GM23338 (cell line): Measurements from ENCODE around the gene LRIG1.

Experiments
- CREB1 ChIP-seq: fragments of 250-450 bp; sonication (Bioruptor Pico); IDR thresholded peaks from 2 replicates; pipeline ENCODE4 v1.5.0; 2020; ENCODE audit warnings: low read depth, mild to moderate bottlenecking, moderate library complexity
- EZH2 ChIP-seq: fragments of 200-600 bp; sonication (generic); IDR thresholded peaks from one replicate; pipeline ENCODE4 v1.8.0; 2017; ENCODE audit warnings: antibody characterized with exemption, mild to moderate bottlenecking, low read depth; ENCODE audit not compliant: unreplicated experiment
- EZH2phosphoT487 ChIP-seq: fragments of 200-600 bp; sonication (generic); IDR thresholded peaks from one replicate; pipeline ENCODE4 v1.8.1; 2018; ENCODE audit warnings: antibody characterized with exemption; ENCODE audit not compliant: unreplicated experiment
- JUNB ChIP-seq: IDR thresholded peaks from one replicate; pipeline ENCODE4 v1.6.1; 2016; ENCODE audit warnings: antibody characterized with exemption; ENCODE audit not compliant: unreplicated experiment
- NANOG ChIP-seq: IDR thresholded peaks from 2 replicates; pipeline ENCODE4 v1.6.1; 2016; ENCODE audit warnings: antibody characterized with exemption, borderline replicate concordance
- POLR2AphosphoS5 ChIP-seq: IDR thresholded peaks from 2 replicates; pipeline ENCODE4 v1.6.1; 2016; ENCODE audit warnings: antibody characterized with exemption, low read depth
- REST ChIP-seq: IDR thresholded peaks from one replicate; pipeline ENCODE4 v1.6.1; 2018; ENCODE audit warnings: antibody characterized with exemption; ENCODE audit not compliant: unreplicated experiment
- STAT1 ChIP-seq: IDR thresholded peaks from one replicate; pipeline ENCODE4 v1.6.1; 2016; ENCODE audit warnings: antibody characterized with exemption; ENCODE audit not compliant: unreplicated experiment
- ZNF114 ChIP-seq: fragments of 250-450 bp; sonication (Bioruptor Pico); IDR thresholded peaks from 2 replicates; pipeline ENCODE4 v1.5.0; 2020; ENCODE audit warnings: mild to moderate bottlenecking, moderate library complexity
- ZNF462 ChIP-seq: fragments of 250-450 bp; sonication (Bioruptor Pico); IDR thresholded peaks from 2 replicates; pipeline ENCODE4 v1.5.0; 2020; ENCODE audit warnings: mild to moderate bottlenecking, moderate library complexity
- TF ChIP-seq, protein P1 (sequence below), 2 experiments: fragments of 200-600 bp in 1 of 2; sonication (generic) in 1 of 2; conservative IDR thresholded peaks; 2 replicates each; pipeline versions ENCODE4 v1.5.1 to v1.6.1; 2016 to 2017; ENCODE audit warnings: antibody characterized with exemption in 2 of 2, low read depth in 2 of 2, mild to moderate bottlenecking in 2 of 2, moderate library complexity in 1 of 2
- TF ChIP-seq, protein P2 (sequence below): IDR thresholded peaks from 2 replicates; pipeline ENCODE4 v1.6.1; 2016; ENCODE audit warnings: antibody characterized with exemption

GRCh38 chr3:66397745-66398144, 103.1 kb downstream of the LRIG1 start:
- TF ChIP-seq, protein P1, sequence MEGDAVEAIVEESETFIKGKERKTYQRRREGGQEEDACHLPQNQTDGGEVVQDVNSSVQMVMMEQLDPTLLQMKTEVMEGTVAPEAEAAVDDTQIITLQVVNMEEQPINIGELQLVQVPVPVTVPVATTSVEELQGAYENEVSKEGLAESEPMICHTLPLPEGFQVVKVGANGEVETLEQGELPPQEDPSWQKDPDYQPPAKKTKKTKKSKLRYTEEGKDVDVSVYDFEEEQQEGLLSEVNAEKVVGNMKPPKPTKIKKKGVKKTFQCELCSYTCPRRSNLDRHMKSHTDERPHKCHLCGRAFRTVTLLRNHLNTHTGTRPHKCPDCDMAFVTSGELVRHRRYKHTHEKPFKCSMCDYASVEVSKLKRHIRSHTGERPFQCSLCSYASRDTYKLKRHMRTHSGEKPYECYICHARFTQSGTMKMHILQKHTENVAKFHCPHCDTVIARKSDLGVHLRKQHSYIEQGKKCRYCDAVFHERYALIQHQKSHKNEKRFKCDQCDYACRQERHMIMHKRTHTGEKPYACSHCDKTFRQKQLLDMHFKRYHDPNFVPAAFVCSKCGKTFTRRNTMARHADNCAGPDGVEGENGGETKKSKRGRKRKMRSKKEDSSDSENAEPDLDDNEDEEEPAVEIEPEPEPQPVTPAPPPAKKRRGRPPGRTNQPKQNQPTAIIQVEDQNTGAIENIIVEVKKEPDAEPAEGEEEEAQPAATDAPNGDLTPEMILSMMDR (conservative IDR thresholded peaks at IDR 0.05; ENCODE audit: low read depth in 2 of 2), result no peak
- TF ChIP-seq NANOG, result no peak
- no peak for TF ChIP-seq POLR2AphosphoS5
- TF ChIP-seq EZH2, result no peak
- no peak for TF ChIP-seq JUNB
- no peak for TF ChIP-seq STAT1
- no peak for TF ChIP-seq CREB1 (CRISPR knock-in tag)
- TF ChIP-seq REST, result no peak
- no peak for TF ChIP-seq EZH2phosphoT487
- TF ChIP-seq, protein P2, sequence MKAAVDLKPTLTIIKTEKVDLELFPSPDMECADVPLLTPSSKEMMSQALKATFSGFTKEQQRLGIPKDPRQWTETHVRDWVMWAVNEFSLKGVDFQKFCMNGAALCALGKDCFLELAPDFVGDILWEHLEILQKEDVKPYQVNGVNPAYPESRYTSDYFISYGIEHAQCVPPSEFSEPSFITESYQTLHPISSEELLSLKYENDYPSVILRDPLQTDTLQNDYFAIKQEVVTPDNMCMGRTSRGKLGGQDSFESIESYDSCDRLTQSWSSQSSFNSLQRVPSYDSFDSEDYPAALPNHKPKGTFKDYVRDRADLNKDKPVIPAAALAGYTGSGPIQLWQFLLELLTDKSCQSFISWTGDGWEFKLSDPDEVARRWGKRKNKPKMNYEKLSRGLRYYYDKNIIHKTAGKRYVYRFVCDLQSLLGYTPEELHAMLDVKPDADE, result no peak
- no peak for TF ChIP-seq ZNF462 (CRISPR knock-in tag)
- no peak for TF ChIP-seq ZNF114 (CRISPR knock-in tag)
